Stomach (tissue), 4 donors: ENCODE data around the gene PWP1.

Experiments
- EP300 ChIP-seq: sonication (generic); formaldehyde crosslinking; IDR thresholded peaks from one replicate; pipeline ENCODE4 v1.6.1; 2017; ENCODE audit warnings: antibody characterized with exemption
- POLR2A ChIP-seq, 4 donors: fragments of 450-650 bp; IDR thresholded peaks; one replicate each; pipeline ENCODE4 v1.6.1; 2016; ENCODE audit warnings: antibody characterized with exemption in 4 of 4, control low read depth in 2 of 4, mild to moderate bottlenecking in 1 of 4, moderate library complexity in 1 of 4
- POLR2AphosphoS5 ChIP-seq, 3 donors: sonication (generic); formaldehyde crosslinking; IDR thresholded peaks; one replicate each; pipeline ENCODE4 v1.6.1; 2016; ENCODE audit warnings: antibody characterized with exemption in 3 of 3
- TF ChIP-seq, protein P1 (sequence below), 7 experiments: fragments of 450-650 bp in 4 of 7; fragments of 200-600 bp in 3 of 7; sonication (generic) in 3 of 7; IDR thresholded peaks; one replicate each; pipeline ENCODE4 v1.5.1; 2016 to 2019; ENCODE audit warnings: antibody characterized with exemption in 7 of 7, control low read depth in 2 of 7, mild to moderate bottlenecking in 1 of 7

DNA sequence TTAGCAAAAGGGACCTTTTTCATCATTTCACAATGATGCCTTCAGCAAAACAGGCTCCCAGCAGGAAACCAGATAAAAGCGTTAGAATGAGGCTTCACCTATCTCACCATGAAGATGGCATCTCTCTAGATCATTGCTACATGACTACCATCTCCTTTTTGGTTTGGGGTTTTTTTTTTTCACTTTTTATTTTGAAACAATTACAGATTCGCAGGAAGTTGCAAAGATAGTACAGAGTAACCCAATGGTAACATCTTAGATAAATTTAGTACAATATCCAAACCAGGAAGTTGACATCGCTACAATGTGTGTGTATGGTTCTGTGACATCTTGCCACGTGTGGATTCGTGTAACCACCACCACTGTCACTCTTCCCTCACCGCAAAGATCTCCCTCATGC lies 22.3 kb upstream of the PWP1 start:
- TF ChIP-seq EP300 (no peak), POLR2A (IDR thresholded peaks at IDR 0.05) (no peak), POLR2AphosphoS5 (IDR thresholded peaks at IDR 0.05) (no peak)
- TF ChIP-seq, protein P1, sequence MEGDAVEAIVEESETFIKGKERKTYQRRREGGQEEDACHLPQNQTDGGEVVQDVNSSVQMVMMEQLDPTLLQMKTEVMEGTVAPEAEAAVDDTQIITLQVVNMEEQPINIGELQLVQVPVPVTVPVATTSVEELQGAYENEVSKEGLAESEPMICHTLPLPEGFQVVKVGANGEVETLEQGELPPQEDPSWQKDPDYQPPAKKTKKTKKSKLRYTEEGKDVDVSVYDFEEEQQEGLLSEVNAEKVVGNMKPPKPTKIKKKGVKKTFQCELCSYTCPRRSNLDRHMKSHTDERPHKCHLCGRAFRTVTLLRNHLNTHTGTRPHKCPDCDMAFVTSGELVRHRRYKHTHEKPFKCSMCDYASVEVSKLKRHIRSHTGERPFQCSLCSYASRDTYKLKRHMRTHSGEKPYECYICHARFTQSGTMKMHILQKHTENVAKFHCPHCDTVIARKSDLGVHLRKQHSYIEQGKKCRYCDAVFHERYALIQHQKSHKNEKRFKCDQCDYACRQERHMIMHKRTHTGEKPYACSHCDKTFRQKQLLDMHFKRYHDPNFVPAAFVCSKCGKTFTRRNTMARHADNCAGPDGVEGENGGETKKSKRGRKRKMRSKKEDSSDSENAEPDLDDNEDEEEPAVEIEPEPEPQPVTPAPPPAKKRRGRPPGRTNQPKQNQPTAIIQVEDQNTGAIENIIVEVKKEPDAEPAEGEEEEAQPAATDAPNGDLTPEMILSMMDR (IDR thresholded peaks at IDR 0.05), result no peak
